Measurements from ENCODE around the gene THADA.

- TF ChIP-seq CTCF (IDR thresholded peaks at IDR 0.05; ENCODE audit: low read depth, low read length) = no peak
- TF ChIP-seq EZH2phosphoT487 (IDR thresholded peaks at IDR 0.05; ENCODE audit: low read depth) = no peak
These were observed 378.3 kb downstream of the THADA start for GRCh38 chr2:43217228-43218154.
